HK-2 (cell line): ENCODE data around the gene GRM4.
"Not testable (repeated sequence)": the region's sequence is repeated elsewhere in the genome, so short reads cannot be mapped to it uniquely, and the experiment has no call there.

Experiments
- DNase-seq: peaks from one replicate; pipeline ENCODE4 v3.0.0-alpha.2; 2018; ENCODE audit not compliant: unreplicated experiment

The GRM4 gene

DNA sequence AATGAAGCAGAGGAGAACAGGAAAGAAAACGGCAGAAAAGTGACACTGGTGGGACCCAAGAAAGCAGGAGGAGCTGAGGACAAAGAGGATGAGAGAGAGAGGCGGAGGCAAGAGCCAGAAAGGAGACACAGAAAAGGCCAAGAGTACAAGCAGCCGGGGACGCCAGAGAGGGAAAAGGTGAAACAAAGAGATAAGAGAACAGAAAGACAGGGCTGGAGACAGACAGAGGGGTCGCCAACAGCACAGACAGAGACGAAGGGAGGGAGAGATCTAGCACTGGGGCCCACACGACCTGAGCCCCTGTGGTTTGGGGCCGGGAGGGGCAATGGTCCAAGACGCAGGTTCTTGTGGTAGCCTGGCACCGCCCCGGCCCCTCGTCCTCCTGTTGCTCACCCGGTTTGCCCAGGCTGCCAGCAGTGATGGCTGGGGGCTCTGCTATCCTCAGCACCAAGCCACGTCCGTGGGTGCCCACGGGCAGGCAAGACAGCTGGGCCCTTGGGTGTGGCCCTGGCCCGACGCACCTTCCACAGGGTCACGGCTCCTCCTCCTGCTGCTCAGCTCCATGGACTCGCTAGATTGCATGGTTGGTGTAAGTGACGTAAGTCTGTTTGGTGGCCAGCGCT is 123.5 kb downstream of the GRM4 start:
- DNase-seq = no peak

DNA sequence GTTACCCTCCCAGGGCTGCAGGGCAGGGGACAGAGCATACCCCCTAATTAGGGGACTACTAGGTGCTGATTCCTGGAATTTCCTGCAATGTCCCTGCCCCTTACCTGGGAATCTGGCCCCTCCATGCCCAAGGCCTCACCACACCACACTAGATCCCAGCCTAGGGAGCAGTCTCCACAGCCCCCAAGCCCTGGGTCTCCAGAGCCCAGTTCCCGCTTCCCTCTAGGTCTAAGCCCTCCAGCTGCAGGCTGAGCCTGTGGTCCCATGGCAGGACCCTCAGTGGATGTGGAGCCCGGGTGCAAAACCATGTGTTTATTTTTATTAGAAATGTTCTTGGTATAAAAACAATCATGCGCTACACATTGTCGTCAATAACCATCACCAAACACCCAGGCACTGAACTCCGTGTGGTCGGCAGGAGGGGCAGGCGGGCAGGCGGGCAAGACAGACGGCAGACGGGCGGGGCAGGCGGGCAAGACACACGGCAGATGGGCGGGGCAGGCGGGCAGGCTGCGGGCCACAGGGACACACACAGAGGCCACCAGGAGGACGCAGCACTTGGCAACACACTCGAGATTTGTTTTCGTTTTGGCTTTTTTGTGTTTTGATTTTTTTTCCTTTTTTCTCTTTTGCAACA is 124.2 kb downstream of the GRM4 start:
- DNase-seq = no peak

DNA sequence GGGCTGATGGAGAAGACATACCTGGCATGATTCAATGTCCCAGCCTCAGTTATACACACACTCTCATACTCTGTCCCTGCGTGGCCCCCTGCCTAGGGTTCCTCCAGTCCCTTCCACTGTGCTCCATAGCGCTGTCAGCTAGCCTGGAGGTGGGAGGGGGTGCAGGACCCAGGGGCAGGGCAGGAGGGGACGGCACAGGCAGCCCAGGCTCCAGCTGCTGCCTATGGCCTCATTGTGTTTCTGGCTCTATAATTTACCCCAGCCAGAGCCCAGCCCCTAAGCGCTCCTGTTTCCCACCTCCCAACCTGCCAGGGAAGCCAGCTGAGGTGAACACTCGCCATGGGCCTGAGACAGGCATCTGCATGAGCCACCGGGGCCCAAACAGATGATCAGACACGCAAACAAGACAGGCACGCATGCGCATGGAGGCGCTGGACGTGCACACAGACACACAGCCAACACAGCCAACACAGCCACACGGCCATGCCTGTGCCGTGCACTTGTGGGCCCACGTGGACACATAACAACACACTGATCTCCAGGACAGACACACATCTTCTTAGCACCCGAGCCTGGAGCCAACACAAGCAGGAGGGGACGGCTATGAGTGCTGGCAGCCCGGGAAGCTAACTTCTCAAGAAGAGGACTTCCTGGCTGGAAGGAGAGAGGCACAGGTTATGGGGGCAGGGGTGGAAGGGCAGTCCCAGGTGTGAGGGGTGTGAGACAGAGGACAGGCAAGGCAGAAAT is 124.9 kb downstream of the GRM4 start:
- DNase-seq = no peak

DNA sequence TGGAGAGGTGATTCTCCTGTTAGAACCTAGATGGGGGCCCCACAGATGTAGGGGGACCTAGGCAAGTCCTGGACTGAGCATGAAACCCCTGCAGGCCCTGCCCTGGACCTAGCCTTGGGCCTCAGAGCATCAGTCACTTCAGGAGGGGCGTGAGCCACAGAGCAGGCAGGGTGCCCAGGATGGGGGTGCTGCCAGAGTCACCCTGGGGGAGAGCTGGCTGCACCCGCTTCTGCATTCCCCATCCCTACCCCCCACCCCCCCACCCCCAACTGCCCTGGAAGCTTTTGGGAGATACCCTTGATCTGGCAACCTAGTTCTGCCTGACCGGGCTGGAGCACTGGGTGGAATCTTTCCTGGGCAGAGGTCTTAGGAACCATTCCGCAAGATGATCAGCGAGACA is 125.6 kb downstream of the GRM4 start:
- DNase-seq = no peak

DNA sequence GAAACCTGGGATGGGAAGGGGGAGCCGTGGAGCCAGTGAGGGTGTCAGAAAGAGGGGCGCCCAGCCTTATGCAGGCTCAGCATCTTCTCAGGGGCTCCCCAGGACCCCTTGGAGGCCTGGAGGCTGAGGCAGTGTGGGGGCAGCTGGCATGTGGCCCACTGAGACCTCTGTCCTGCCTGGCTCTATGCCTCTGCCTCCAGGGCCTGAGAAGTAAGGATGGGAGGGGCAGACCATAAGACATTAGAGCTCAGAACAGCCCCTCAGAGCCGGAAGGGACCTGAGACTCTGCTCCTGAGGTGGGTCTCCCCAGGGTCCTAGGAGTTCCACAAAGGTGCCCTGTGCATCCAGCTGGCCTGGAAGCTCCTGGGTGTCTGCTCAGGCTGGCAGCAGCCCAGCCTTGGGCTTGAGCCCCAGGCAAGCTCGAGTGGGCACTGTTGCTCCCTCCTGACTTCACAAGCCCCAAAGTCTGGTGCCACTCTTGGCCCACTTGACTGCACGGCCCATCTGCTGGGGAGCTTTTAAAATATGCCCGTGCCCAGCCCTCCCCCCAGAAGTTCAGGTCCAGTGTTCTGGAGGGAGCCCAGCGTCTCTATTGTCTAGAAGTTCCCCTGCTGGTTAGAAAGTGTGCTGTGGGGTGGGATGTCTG is 126.8 kb downstream of the GRM4 start:
- DNase-seq = no peak

DNA sequence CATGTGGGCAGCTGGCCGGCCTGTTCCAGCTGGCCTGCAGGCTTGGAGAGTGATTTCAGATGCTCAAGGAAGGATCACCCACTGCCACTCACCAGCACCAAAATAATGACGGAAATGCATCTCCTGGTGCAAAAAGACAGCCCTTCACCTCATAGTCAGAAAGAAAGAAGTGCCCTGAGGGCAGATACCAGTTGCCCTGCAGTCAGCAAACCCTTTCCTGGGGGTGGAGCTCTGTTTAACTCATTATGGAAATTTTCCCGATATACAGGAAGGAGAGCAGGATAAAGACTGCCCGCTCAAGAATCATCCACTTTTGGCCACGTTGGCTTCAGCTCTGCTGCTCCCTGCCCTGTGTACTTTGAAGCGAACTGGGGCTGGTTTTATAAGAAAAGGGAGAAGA is 127.9 kb downstream of the GRM4 start:
- DNase-seq = no peak

DNA sequence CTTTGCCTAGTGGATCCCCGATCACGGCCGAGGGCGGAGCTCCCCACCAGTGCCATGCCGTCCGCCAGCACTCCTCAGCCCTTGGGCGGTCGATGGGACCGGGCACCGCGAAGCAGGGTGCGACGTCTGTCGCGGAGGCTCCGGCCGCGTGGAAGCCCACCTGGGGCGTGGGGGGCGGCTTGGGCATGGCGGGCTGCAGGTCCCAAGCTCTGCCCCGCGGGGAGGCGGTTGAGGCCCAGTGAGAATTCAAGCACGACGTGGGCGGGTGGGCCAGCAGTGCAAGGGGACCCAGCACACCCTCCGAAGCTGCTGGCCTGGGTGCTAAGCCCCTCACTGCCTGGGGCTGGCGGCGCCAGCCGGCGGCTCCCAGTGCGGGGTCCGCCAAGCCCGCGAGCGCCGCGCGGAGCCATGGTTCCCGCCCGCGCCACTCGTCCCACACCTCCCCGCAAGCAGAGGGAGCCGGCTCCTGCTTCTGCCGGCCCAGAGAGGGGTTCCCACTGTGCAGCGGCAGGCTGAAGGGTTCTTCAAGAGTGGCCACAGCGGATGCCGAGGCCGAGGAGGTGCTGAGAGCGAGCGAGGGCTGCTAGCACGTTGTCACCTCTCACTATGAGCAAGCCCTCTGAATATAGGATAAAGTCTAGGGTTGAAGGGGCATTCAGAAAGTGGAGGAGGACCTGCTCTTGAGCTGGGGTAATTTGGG is 128.6 kb downstream of the GRM4 start:
- DNase-seq = no peak

GRCh38 chr6:34016573-34016972 is 129.3 kb downstream of the GRM4 start:
- not testable (repeated sequence) for DNase-seq

GRCh38 chr6:34015586-34015985 is 130.3 kb downstream of the GRM4 start:
- DNase-seq = no peak

GRCh38 chr6:34011264-34011663 is 134.6 kb downstream of the GRM4 start:
- no peak for DNase-seq

DNA sequence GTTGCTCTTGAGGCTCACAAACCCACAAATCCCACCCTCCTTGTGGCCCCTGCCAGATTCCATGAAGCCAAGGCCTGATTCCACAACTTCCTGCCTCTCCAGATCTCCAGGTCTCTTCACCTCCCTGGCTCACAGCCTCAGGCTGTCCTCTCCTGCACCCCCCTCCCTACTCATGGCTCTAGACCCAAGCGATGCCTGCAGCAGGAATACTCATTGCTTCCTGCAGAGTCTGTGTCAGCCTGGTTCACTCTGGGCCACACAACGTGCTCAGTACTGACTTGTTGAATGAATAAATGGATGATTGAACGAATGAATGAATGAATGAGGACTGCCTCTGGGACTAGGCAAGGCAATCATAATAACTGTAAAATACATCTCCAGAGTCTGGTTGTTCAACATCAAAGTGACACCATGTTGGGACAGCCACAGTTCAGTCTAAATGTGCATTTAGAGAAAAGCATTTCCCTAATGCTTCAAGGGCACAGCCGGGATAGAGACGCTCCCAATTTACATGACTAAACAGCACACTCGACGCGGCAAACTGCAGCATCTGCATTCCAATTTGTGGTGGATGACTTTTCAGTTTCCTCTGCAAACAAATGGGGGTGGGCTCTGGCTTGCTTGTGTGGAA is 139.9 kb downstream of the GRM4 start:
- DNase-seq = no peak

GRCh38 chr6:34004706-34005105 is 141.2 kb downstream of the GRM4 start:
- no peak for DNase-seq

DNA sequence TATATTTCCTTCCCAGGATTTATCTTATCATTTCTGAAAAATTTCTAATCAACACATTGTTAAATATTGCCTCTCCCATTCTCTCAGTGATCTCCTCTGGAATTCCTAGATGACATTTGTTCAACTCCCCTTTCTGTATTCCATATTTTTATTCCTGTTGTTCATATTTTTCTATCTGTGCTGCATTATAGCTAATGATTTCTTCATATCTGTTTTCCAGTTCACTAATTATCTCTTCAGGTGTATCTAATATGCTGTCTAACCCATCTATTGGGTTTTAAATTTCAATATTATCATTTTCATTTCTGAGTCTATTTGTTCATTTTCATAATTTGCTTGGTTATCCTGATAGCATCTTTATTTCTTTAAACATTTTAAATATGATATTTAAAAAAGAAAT is 141.9 kb downstream of the GRM4 start:
- no peak for DNase-seq

- DNase-seq = no peak
Measured at GRCh38 chr6:34001706-34002621, 143.9 kb downstream of the GRM4 start.

GRCh38 chr6:34000281-34000680 is 145.6 kb downstream of the GRM4 start:
- DNase-seq = no peak

- no peak for DNase-seq
Measured at GRCh38 chr6:33999567-33999966, 146.3 kb downstream of the GRM4 start.

- no peak for DNase-seq
Measured at GRCh38 chr6:33998660-33999059, 147.2 kb downstream of the GRM4 start.

GRCh38 chr6:33997265-33997664 is 148.6 kb downstream of the GRM4 start:
- DNase-seq = no peak

DNA sequence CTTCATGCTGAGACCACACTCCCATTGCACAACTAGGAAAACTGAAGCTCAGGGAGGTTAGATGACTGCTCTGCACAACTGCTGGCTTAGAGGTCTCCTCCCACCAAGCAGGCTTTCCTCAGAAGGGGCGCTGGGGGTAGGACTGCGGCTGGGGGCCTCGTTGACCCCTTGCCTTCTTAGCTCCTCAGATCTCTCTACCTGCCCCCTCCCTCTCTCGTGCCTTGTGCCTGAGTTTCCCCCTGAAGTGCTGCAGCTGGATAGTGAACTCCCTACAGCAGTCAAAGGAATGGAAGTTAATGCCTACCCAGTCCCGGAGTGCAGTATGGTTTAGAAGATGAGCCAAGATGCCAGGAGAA is 149.8 kb downstream of the GRM4 start:
- DNase-seq = no peak

DNA sequence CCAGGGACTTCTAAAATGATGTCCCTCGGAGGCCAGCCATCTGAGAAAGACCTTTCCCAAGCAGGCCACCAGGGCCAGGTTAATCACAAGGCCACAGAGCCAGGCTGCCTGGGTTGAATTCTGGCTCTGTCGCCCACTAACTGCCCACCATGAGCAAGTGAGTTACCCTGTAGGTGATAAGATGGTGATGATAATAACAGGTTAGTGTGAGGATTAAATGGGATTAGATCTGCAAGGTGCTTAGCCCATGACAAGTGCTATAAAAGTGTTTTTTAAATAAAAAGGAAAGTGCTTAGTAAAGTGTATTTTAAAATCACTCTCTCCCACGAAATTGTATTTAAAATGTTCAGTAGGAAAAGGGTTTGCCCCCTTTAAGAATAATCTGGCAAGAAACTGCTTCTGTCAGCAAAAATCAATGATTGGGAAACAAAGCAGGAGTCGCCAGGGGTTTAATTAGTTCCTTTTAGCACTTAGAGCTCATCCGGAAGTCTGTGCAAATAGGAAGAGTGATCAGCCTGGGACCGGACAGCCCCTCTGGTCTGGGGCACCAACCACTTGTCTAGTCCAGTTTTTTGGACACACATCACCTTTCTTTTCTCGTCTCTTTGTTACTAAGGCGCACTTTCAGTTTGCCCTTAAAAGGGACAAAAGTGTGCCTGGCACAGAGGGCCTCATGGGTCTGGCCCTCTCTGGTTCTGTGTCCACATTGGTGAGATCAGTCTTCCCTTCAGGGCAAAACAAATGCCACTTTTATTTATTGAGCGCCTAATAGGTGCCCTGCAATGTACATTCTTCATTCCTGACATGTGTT is 150.4 kb downstream of the GRM4 start:
- no peak for DNase-seq
